Hepatocyte (in vitro differentiated cells): ENCODE measurements around the gene PRSS57. TPM values are rescaled to one million over a fixed set of nuclear protein-coding genes. Genes with fewer than 3 reads are reported as not detected.
"Not testable (repeated sequence)": the region's sequence is repeated elsewhere in the genome, so short reads cannot be mapped to it uniquely, and the experiment has no call there.

ENCODE experiments used
- DNase-seq: peaks from one replicate; pipeline ENCODE4 v3.0.0-alpha.2; 2016; ENCODE audit warnings: low spot score
- H2AFZ ChIP-seq: fragments of 200-600 bp; sonication (generic); 2 replicates; pipeline ENCODE4 v1.6.0; 2016; ENCODE audit warnings: antibody characterized with exemption, mild to moderate bottlenecking
- H3K27ac ChIP-seq: fragments of 200-600 bp; sonication (generic); 2 replicates; pipeline ENCODE4 v1.5.1; 2016; ENCODE audit warnings: mild to moderate bottlenecking
- H3K27me3 ChIP-seq: fragments of 200-600 bp; sonication (generic); 2 replicates; pipeline ENCODE4 v1.6.1; 2016
- H3K36me3 ChIP-seq: fragments of 200-600 bp; sonication (generic); replicated peaks from 2 replicates; pipeline ENCODE4 v1.5.1; 2016; ENCODE audit warnings: low read depth; ENCODE audit not compliant: insufficient read depth
- H3K4me1 ChIP-seq: fragments of 200-600 bp; sonication (generic); 2 replicates; pipeline ENCODE4 v1.5.1; 2016; ENCODE audit warnings: mild to moderate bottlenecking, moderate library complexity; ENCODE audit not compliant: insufficient read depth
- H3K4me2 ChIP-seq: fragments of 200-600 bp; sonication (generic); 2 replicates; pipeline ENCODE4 v1.6.0; 2016
- H3K4me3 ChIP-seq: fragments of 200-600 bp; sonication (generic); 2 replicates; pipeline ENCODE4 v1.5.1; 2016; ENCODE audit warnings: mild to moderate bottlenecking
- H3K79me2 ChIP-seq: fragments of 200-600 bp; sonication (generic); 2 replicates; pipeline ENCODE4 v1.6.0; 2017; ENCODE audit warnings: mild to moderate bottlenecking
- H3K9me2 ChIP-seq: fragments of 200-600 bp; sonication (generic); replicated peaks from 2 replicates; pipeline ENCODE4 v1.6.0; 2017; ENCODE audit warnings: mild to moderate bottlenecking; ENCODE audit not compliant: insufficient read depth
- H3K9me3 ChIP-seq: fragments of 200-600 bp; sonication (generic); 2 replicates; pipeline ENCODE4 v1.5.1; 2016; ENCODE audit warnings: low read depth, mild to moderate bottlenecking
- H4K20me1 ChIP-seq: fragments of 200-600 bp; sonication (generic); 2 replicates; pipeline ENCODE4 v1.6.0; 2016; ENCODE audit warnings: mild to moderate bottlenecking; ENCODE audit not compliant: insufficient read depth, poor library complexity, severe bottlenecking
- EZH2 ChIP-seq: fragments of 200-600 bp; sonication (generic); IDR thresholded peaks from 2 replicates; pipeline ENCODE4 v1.6.1; 2016; ENCODE audit warnings: antibody characterized with exemption, mild to moderate bottlenecking, borderline replicate concordance
- EZH2phosphoT487 ChIP-seq: fragments of 200-600 bp; sonication (generic); IDR thresholded peaks from one replicate; pipeline ENCODE4 v1.6.1; 2018; ENCODE audit warnings: antibody characterized with exemption, mild to moderate bottlenecking, low read depth, moderate library complexity; ENCODE audit not compliant: unreplicated experiment, severe bottlenecking
- WGBS: methylation state at CpG from one replicate; pipeline ENCODE4 v1.1.6; 2016; ENCODE audit warnings: low lambda C conversion rate; ENCODE audit errors: missing lambda C conversion rate; 5-methylcytosine and 5-hydroxymethylcytosine counted together
- polyA plus RNA-seq: library from polyadenylated mRNA; unstranded; fragments of >200 nt; fragmentation: Nextera tagmentation; extraction: Ambion mirVana; gene quantifications from 2 replicates; pipeline ENCODE4 v1.2.1, GENCODE V29; 2016
- total RNA-seq: library from RNA; depleted of rRNA; stranded (reverse); fragments of >200 nt; gene quantifications from 2 replicates; pipeline ENCODE4 v1.2.3, GENCODE V29; 2014
- TF ChIP-seq, protein P1 (sequence below): fragments of 200-600 bp; sonication (generic); IDR thresholded peaks from 2 replicates; pipeline ENCODE4 v1.5.1; 2016; ENCODE audit warnings: antibody characterized with exemption, mild to moderate bottlenecking; ENCODE audit not compliant: poor library complexity

The PRSS57 gene
- total and polyA plus RNA-seq, 2 experiments from 2014 or later = 1.2 to 2.4 TPM

DNA sequence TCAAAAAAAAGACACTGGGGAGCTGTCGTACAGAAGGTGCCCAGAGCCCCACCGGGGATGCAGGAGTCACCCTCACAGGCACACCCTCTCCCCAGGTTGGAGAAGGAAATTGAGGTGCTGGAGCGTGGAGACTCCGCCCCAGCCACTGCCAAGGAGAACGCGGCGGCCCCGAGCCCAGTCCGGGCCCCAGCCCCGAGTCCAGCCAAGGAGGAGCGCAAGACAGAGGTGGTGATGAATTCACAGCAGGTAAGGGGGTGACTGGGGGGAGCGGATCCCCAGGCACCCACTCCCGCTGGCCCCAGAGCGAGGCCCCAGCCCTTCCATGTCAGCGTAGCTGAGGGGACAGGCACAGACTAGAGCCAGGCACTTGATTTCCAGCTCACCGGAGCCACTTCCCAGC lies 35.7 kb upstream of the PRSS57 start:
- no peak overlapping the region for H2AFZ ChIP-seq
- H3K9me2 ChIP-seq = no peaks in the 10 kb centered on the region
- WGBS = 95% methylated on average over 16 of the region's 16 CpGs
- no peaks in the 10 kb centered on the region for H3K9me3 ChIP-seq
- DNase-seq = no peak
- H4K20me1 ChIP-seq = no peaks in the 10 kb centered on the region
- no peak overlapping the region for H3K27ac ChIP-seq
- no peak for TF ChIP-seq EZH2phosphoT487
- no peaks in the 10 kb centered on the region for H3K4me1 ChIP-seq
- no peak overlapping the region for H3K4me3 ChIP-seq
- no peaks in the 10 kb centered on the region for H3K79me2 ChIP-seq
- H3K27me3 ChIP-seq = no peaks in the 10 kb centered on the region
- no peaks in the 10 kb centered on the region for H3K36me3 ChIP-seq
- H3K4me2 ChIP-seq = no peak overlapping the region

DNA sequence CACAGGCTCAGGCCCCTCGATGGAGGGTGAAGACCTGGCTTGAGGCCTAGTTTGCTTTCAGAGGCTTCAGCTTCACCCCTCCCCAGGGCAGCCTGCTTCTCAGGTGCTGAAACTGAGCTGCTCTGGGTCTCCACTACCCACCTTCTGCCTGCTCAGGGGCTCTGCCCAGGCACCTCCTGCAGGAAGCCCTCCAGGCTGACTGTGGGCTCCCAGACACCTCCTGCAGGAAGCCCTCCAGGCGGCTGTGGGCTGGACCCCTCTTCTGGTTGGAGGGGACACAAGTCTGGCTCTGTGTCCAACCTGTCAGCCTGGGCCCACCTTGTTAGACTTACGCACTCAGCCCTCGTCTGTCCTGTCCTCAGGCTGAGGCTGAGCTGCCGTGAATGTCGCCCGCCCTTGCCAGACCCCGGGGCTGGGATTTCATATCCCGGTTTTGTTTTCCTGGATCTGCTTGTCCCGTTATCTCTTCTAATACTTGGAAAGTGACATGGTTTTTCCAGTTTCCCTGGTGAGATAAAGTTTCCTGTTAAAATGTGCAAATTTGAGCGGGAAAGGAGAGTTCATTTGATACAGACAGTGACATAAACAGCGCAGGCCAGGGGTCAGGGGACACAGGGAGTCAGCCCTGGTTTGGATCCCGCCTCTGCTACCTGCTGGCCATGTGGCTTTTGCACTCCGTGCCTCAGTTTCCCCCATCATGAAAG lies 34.9 kb upstream of the PRSS57 start:
- WGBS = 88% methylated on average over 14 of the region's 14 CpGs
- H3K4me1 ChIP-seq = no peaks in the 10 kb centered on the region
- no peak overlapping the region for H2AFZ ChIP-seq
- DNase-seq = no peak
- no peak overlapping the region for H3K4me2 ChIP-seq
- no peak overlapping the region for H3K4me3 ChIP-seq
- H4K20me1 ChIP-seq = no peaks in the 10 kb centered on the region
- no peak overlapping the region for H3K27ac ChIP-seq
- TF ChIP-seq, protein P1, sequence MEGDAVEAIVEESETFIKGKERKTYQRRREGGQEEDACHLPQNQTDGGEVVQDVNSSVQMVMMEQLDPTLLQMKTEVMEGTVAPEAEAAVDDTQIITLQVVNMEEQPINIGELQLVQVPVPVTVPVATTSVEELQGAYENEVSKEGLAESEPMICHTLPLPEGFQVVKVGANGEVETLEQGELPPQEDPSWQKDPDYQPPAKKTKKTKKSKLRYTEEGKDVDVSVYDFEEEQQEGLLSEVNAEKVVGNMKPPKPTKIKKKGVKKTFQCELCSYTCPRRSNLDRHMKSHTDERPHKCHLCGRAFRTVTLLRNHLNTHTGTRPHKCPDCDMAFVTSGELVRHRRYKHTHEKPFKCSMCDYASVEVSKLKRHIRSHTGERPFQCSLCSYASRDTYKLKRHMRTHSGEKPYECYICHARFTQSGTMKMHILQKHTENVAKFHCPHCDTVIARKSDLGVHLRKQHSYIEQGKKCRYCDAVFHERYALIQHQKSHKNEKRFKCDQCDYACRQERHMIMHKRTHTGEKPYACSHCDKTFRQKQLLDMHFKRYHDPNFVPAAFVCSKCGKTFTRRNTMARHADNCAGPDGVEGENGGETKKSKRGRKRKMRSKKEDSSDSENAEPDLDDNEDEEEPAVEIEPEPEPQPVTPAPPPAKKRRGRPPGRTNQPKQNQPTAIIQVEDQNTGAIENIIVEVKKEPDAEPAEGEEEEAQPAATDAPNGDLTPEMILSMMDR = no peak
- TF ChIP-seq EZH2phosphoT487 (no peak), EZH2 (no peak)
- H3K27me3 ChIP-seq = no peaks in the 10 kb centered on the region
- no peaks in the 10 kb centered on the region for H3K9me3 ChIP-seq
- no peaks in the 10 kb centered on the region for H3K36me3 ChIP-seq
- no peaks in the 10 kb centered on the region for H3K9me2 ChIP-seq
- no peaks in the 10 kb centered on the region for H3K79me2 ChIP-seq

DNA sequence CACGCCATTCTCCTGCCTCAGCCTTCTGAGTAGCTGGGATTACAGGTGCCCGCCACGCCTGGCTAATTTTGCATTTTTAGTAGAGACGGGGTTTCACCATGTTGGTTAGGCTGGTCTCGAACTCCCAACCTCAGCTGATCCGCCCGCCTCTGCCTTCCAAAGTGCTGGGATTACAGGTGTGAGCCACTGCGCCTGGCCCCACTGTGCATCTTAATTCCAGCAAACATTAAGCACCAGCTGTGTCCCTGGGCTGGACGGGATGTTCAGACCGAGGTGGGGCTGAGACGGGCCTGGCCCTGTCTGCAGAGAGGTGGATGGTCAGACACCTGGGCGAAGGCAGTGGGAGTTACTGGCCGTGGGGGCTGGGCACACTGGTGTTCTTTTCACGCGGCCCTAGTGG lies 34.3 kb upstream of the PRSS57 start:
- not testable (repeated sequence) for DNase-seq, H3K27ac ChIP-seq, H3K4me2 ChIP-seq, H3K4me3 ChIP-seq, H3K36me3 ChIP-seq, H3K27me3 ChIP-seq, H4K20me1 ChIP-seq, H3K9me3 ChIP-seq, H2AFZ ChIP-seq, H3K9me2 ChIP-seq, H3K4me1 ChIP-seq, H3K79me2 ChIP-seq
- WGBS = 96% methylated on average over 15 of the region's 15 CpGs

DNA sequence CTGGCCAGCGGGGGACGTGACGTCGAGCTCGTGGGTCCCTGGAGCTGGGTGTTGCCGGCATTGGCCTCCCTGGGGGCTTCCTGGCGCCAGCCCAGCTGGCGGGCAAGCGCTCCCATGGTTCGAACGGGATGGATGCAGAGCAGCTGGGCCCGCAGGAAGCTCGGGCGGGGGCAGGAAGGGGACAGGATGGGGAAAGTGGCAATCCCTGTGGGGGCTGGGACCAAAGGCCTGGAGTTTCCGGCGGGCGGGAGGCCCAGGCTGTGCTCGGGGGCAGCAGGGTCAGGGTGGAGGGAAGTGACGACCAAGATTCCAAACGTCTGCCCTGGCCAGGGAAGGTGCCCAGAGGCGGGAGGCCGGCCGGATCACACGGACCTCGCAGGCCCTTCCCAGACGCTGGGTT lies 32.8 kb upstream of the PRSS57 start:
- no peaks in the 10 kb centered on the region for H3K9me3 ChIP-seq
- no peaks in the 10 kb centered on the region for H3K9me2 ChIP-seq
- H3K4me2 ChIP-seq = no peak overlapping the region
- no peak for DNase-seq
- no peaks in the 10 kb centered on the region for H4K20me1 ChIP-seq
- TF ChIP-seq EZH2 (no peak), EZH2phosphoT487 (no peak)
- TF ChIP-seq, protein P1 = no peak
- H3K4me1 ChIP-seq = no peaks in the 10 kb centered on the region
- no peak overlapping the region for H3K4me3 ChIP-seq
- no peaks in the 10 kb centered on the region for H3K36me3 ChIP-seq
- whole genome bisulfite sequencing = 88% methylated on average over 17 of the region's 26 CpGs
- peaks cover under 1% of the 10 kb centered on the region for H3K79me2 ChIP-seq
- no peaks in the 10 kb centered on the region for H3K27me3 ChIP-seq
- no peak overlapping the region for H2AFZ ChIP-seq
- H3K27ac ChIP-seq = no peak overlapping the region
